ENCODE results near the gene COL9A3. TPM values are rescaled to one million over a fixed set of nuclear protein-coding genes. Genes with fewer than 3 reads are reported as not detected.

COL9A3 gene
- total RNA-seq, 1 experiment from 2014 or later = 150 TPM

DNA sequence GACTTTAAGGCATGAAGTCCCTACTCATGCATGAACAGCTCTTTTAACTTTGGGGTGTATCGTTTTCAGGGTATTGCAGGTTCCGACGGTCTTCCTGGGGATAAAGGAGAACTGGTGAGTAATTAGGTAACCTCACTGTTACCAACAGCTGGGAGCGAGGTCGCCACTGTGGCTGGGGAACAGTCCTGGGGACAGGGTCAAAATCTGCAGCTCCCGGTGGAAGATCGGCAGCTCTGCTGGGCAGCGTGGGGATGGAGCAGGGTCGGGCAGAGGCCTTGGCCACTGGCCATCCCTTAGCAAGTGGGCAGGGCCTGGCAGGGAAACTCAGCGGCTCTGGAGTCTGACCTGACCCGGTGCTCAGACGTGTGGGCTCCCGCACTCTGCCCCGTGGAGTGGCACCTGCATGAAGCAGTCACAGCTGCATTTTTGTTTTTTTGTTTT is 16.1 kb downstream of the COL9A3 start:
- Mint-ChIP-seq H3K9me3 (0 out of 5 replicates have a peak, but pooled peaks cover 0 to 3% of the 10 kb centered on the region in 2 experiments), H3K27me3 (ENCODE audit: low read depth) (no peaks in the 10 kb centered on the region), H3K4me1 (peaks cover 12 to 25% of the 10 kb centered on the region in 2 experiments), H3K36me3 (ENCODE audit: insufficient read depth in 1 of 3, low read depth in 3 of 3) (peaks cover 2 to 52% (median 30%) of the 10 kb centered on the region in 3 experiments; a peak in 5 of 7 replicates), H3K27ac (peak overlapping the region; percentile 85 to 89 (median 85)), H3K4me3 (peak overlapping the region in 1 of 2 experiments; percentile 69; a peak in 3 of 5 replicates)
- Histone ChIP-seq H3K9ac (ENCODE audit: extremely low read depth, insufficient read length, low read length) (no peak overlapping the region), H2BK120ac (ENCODE audit: low read depth, low read length, poor library complexity, severe bottlenecking) (no peak overlapping the region), H4K20me1 (ENCODE audit: control insufficient read depth, insufficient read depth, insufficient read length) (no peaks in the 10 kb centered on the region), H3K23ac (ENCODE audit: insufficient read length, low read depth, low read length) (no peak overlapping the region), H2AFZ (ENCODE audit: low read length) (no peak overlapping the region), H3K27me3 (ENCODE audit: insufficient read depth, low read length) (no peaks in the 10 kb centered on the region), H2BK15ac (ENCODE audit: low read depth, low read length) (no peak overlapping the region), H2BK5ac (ENCODE audit: insufficient read length, low read length) (no peak overlapping the region), H3K79me1 (ENCODE audit: insufficient read depth, low read depth, low read length, poor library complexity, severe bottlenecking) (no peaks in the 10 kb centered on the region), H3K18ac (ENCODE audit: insufficient read length, low read depth, low read length) (no peak overlapping the region), H3K9me3 (ENCODE audit: control insufficient read depth, low read depth, low read length) (no peaks in the 10 kb centered on the region), H3K4me1 (ENCODE audit: insufficient read depth, low read length) (peaks cover 2% of the 10 kb centered on the region; the same call in 1 of the 2 replicates), H2BK20ac (ENCODE audit: low read depth, low read length, poor library complexity, severe bottlenecking) (no peak overlapping the region), H4K5ac (ENCODE audit: insufficient read length, low read depth, low read length) (no peak overlapping the region), H3K4me2 (ENCODE audit: insufficient read depth, insufficient read length, low read length) (peak overlapping the region; percentile 11), H4K8ac (replicated peaks; ENCODE audit: insufficient read length, low read depth, low read length) (no peak overlapping the region), H3K23me2 (ENCODE audit: insufficient read length, low read depth, low read length, poor library complexity, severe bottlenecking) (no peaks in the 10 kb centered on the region), H3K27ac (ENCODE audit: insufficient read length, low read depth, low read length) (no peak overlapping the region), H2BK12ac (ENCODE audit: insufficient read length, low read depth, low read length) (no peak overlapping the region), H2AK5ac (ENCODE audit: insufficient read length, low read length) (no peak overlapping the region), H3K79me2 (ENCODE audit: insufficient read depth, low read length) (no peaks in the 10 kb centered on the region), H3K4ac (ENCODE audit: low read depth, low read length) (no peak overlapping the region), H3K56ac (ENCODE audit: insufficient read length, low read depth, low read length) (no peak overlapping the region), H4K91ac (ENCODE audit: insufficient read length, low read depth, low read length) (no peak overlapping the region), H3T11ph (ENCODE audit: low read length) (no peak overlapping the region), H3K14ac (ENCODE audit: insufficient read depth, low read length) (no peak overlapping the region)
- DNase-seq = no peak
- TF ChIP-seq, protein P1, sequence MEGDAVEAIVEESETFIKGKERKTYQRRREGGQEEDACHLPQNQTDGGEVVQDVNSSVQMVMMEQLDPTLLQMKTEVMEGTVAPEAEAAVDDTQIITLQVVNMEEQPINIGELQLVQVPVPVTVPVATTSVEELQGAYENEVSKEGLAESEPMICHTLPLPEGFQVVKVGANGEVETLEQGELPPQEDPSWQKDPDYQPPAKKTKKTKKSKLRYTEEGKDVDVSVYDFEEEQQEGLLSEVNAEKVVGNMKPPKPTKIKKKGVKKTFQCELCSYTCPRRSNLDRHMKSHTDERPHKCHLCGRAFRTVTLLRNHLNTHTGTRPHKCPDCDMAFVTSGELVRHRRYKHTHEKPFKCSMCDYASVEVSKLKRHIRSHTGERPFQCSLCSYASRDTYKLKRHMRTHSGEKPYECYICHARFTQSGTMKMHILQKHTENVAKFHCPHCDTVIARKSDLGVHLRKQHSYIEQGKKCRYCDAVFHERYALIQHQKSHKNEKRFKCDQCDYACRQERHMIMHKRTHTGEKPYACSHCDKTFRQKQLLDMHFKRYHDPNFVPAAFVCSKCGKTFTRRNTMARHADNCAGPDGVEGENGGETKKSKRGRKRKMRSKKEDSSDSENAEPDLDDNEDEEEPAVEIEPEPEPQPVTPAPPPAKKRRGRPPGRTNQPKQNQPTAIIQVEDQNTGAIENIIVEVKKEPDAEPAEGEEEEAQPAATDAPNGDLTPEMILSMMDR (conservative IDR thresholded peaks at IDR 0.05) = no peak
- no CpG with 5 or more reads among the region's 14 CpGs for WGBS (ENCODE audit: extremely low coverage, insufficient read length, low lambda C conversion rate)

Measured in H9 (cell line).